ENCODE results near the gene ELL3.
"Not testable (repeated sequence)": the region's sequence is repeated elsewhere in the genome, so short reads cannot be mapped to it uniquely, and the experiment has no call there.

DNA sequence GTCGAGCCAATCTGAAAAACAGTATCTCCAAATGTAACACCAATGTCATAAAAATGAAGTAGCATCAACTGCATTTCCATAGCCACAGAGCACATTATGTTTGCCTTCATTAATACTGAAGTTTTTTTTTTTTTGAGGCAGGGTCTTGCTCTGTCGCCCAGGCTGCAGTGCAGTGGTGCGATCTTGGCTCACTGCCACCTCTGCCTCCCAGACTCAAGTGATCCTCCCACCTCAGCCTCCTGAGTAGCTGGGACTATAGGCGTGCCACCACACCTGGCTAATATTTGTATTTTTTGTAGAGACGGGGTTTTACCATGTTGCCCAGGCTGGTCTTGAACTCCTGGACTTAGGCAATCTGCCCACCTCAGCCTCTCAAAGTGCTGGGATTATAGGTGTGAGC lies 38.3 kb upstream of the ELL3 start:
- TF ChIP-seq EP300, POLR2A (IDR thresholded peaks at IDR 0.05): not testable (repeated sequence)
- TF ChIP-seq, protein P1, sequence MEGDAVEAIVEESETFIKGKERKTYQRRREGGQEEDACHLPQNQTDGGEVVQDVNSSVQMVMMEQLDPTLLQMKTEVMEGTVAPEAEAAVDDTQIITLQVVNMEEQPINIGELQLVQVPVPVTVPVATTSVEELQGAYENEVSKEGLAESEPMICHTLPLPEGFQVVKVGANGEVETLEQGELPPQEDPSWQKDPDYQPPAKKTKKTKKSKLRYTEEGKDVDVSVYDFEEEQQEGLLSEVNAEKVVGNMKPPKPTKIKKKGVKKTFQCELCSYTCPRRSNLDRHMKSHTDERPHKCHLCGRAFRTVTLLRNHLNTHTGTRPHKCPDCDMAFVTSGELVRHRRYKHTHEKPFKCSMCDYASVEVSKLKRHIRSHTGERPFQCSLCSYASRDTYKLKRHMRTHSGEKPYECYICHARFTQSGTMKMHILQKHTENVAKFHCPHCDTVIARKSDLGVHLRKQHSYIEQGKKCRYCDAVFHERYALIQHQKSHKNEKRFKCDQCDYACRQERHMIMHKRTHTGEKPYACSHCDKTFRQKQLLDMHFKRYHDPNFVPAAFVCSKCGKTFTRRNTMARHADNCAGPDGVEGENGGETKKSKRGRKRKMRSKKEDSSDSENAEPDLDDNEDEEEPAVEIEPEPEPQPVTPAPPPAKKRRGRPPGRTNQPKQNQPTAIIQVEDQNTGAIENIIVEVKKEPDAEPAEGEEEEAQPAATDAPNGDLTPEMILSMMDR (IDR thresholded peaks at IDR 0.05) = not testable (repeated sequence)

All from tibial nerve (tissue), 4 donors.